Frontal cortex (tissue), 4 donors: ENCODE results near the gene PDE4D. TPM values are rescaled to one million over a fixed set of nuclear protein-coding genes. Genes with fewer than 3 reads are reported as not detected.
"Not testable (repeated sequence)": the region's sequence is repeated elsewhere in the genome, so short reads cannot be mapped to it uniquely, and the experiment has no call there.

ENCODE experiments used
- DNase-seq, 2 donors: peaks; one replicate each; pipeline ENCODE4 v3.0.0; 2012; ENCODE audit warnings: low spot score in 2 of 2
- FAIRE-seq: peaks from 2 replicates; lab custom pipeline; 2012; peaks lifted over from hg19 to GRCh38; lab: Jason Lieb, UNC
- total RNA-seq: library from RNA; depleted of rRNA; stranded (reverse); fragments of >200 nt; gene quantifications from one replicate; pipeline ENCODE4 v1.2.3, GENCODE V29; 2014
- donor health status: control.
- donor health status: control.
- donor health status: control.

The PDE4D gene
- total RNA-seq, 1 donor from 2014 or later, result 210 TPM

DNA sequence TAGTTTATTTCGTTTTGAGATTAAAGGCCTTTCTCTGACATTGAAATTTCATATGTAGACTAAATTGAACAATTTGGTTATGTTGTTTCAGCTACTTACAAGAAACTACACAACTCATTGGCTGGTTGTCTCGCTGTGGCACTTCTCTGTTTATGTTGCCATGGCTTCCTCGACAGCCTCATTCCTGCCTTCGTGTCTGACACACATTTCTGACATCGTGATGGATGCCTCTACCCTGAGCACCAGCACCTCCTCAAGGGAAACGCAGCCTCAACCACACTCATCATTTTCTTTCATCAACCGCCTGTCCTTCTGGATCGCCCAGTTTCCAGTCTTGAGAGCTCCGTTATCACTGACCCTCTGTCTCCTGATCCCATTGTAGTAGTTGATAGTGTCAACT lies 562.8 kb downstream of the PDE4D start:
- DNase-seq, result no peak
- FAIRE-seq, result no peak

DNA sequence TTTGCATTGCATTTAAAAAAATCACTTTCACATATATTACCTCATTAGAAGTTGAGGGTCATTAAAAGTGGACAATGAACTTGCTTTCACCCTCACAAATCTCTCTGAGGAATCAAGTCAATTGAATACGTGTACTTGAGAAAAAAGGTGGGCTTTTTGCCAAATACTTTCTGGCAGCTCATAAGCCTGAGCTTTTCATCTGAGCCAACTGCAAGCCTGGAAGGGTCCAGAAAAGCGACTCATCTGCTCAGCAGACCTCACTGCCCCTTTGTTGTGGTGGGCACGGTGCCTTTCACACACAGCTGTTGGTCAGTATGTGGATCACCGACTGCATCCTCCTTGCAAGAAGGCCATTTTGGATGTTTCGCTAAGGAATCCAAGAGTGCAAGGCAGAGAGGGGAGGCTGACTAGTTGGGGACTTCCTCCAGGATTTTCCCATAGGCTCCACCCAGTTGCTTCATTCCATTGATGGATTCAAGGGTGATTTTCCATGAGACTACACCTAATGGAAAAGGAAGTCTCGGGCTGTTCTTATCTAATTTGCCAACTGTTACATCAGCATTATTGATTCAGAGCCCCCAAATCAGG lies 564.7 kb downstream of the PDE4D start:
- no peak for DNase-seq
- FAIRE-seq, result no peak

GRCh38 chr5:59327191-59327980 lies 566.1 kb downstream of the PDE4D start:
- DNase-seq (no peak), FAIRE-seq (peak; percentile 21)

DNA sequence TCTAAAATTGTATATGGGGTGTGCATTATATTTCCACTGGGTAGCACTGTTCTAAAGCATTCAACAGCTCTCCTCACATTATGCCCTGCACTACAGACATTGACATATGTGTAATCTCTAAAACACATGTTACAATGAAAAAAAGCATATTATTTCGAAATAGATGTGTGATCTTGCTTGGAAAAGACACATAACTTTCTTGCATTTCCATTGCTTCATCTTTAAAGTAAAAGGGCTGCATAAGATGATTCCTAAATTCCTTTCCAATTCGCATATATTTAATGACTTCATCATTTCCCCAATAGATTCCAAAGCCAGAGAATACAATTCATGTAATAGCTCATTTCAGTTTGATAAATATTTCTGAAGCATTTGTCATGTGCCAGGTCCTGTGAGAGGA lies 566.9 kb downstream of the PDE4D start:
- DNase-seq (no peak), FAIRE-seq (no peak)

- FAIRE-seq, result no peak
- no peak for DNase-seq
Observed at GRCh38 chr5:59325070-59325469, 568.5 kb downstream of the PDE4D start.

GRCh38 chr5:59322894-59323293 lies 570.6 kb downstream of the PDE4D start:
- no peak for DNase-seq
- no peak for FAIRE-seq

GRCh38 chr5:59322058-59322457 lies 571.5 kb downstream of the PDE4D start:
- DNase-seq (no peak), FAIRE-seq (no peak)

GRCh38 chr5:59321642-59322041 lies 571.9 kb downstream of the PDE4D start:
- FAIRE-seq (no peak), DNase-seq (no peak)

DNA sequence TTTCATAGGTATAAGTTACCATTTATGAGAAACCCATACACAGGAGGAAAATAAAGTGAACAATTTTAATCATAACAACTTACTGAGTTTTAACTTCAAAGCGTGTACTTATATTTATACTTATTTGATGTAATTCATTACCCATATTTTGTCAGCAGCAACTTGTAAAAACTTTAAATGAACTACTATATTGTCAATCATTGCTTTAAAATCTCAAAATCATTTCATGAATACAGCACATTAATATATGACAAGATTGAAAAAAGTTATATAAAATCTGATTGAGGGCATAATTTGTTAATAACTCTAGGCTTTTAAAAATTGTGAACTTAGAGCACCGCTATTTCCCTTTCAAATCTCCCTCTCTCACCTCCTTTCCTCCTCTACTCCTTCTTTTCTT lies 573.1 kb downstream of the PDE4D start:
- no peak for FAIRE-seq
- no peak for DNase-seq

- no peak for FAIRE-seq
- no peak for DNase-seq
Observed at GRCh38 chr5:59319250-59319649, 574.3 kb downstream of the PDE4D start.

DNA sequence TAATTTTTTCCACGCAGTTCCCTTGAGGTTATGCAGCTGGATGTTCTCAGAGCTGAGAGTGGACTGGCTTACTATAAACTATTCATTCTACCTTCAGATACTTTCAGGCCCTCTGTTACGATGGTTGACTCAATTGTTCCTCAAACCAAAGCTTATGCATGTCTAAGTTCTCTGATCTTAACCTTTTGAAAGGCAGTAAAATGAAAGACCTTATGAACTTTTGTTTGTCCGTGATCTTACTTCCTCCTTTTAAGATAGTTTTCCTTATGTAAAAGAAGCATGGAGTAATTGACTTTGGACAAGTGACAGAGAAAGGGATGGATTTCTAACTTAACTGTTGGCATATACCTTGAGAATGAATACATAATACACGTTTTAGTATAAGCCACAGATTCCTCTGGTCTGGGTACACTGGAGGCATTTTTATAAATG lies 575.7 kb downstream of the PDE4D start:
- DNase-seq, result no peak
- no peak for FAIRE-seq

DNA sequence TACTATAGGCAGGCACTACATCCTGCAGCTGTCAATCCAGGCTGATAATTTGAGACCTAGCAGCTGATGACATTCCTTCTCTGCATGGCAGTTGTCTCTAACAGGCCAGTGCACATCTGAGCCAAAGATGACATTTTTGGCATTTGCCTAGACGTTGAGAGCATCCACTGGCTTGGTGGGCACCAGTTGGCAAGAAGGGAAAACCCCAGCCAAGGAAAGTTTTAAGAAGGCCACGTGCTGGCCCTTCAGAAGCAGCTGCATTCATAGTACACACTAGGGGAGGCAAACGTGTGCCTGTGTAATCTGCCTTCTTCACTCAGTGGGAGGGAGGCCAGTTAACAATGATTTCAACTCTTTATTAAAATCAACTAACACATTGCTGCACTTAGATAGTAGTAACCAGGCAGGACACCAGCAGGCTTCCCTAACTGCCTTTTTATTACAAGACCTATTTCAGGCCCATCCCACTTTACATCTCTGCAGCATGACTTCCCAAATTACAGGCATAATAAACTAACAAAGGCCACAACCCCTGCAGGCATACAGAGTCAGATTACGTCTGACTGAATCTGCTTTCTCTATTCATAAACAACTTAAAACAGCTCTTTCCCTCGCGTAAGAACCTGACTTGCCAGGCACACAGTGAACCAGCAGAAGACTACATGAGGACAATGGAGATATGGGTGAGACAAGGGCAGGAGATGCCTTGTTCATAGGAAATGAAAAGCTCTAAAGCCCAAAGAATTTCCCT lies 576.3 kb downstream of the PDE4D start:
- no peak for DNase-seq
- FAIRE-seq, result no peak

- no peak for FAIRE-seq
- no peak for DNase-seq
Observed at GRCh38 chr5:59312223-59312622, 581.3 kb downstream of the PDE4D start.

DNA sequence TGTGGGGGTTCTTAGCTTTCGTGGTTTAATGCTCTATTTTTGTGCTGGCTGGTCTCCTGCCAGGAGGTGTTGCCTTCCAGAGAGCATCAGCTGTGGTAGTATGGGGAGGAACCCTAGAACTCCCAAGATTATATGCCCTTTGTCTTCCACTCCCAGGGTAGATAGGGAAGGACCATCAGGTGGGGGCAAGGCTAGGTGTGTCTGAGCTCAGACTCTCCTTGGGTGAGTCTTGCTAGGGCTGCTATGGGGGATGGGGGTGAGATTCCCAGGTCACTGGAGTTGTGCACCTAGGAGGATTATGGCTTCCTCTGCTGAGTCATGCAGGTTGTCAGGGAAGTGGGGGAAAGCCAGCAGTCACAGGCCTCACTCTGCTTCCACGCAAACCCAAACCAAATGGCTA lies 584.8 kb downstream of the PDE4D start:
- not testable (repeated sequence) for FAIRE-seq, DNase-seq

- not testable (repeated sequence) for DNase-seq, FAIRE-seq
Observed at GRCh38 chr5:59303289-59303716, 590.2 kb downstream of the PDE4D start.

- not testable (repeated sequence) for FAIRE-seq, DNase-seq
Observed at GRCh38 chr5:59302509-59302908, 591.0 kb downstream of the PDE4D start.

GRCh38 chr5:59301727-59302126 lies 591.8 kb downstream of the PDE4D start:
- DNase-seq, result no peak
- FAIRE-seq, result no peak

DNA sequence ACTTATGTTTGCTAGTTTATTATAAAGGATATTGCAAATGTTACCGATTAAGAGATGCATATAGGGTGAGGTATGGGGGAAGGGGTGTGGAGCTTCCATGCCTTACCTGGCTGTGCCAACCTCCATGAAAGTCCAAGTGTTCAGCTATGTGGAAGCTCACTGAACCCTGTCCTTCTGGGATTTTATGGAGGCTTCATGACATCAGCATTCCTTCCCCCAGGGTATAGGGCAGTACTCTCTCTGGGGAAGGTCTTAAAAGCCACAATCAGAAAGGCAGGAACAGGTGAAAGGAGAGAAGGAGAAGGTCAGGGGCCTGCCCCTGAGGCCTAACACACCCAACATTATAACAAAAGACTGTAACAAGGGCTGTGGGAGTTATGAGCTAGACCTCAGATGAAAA lies 592.6 kb downstream of the PDE4D start:
- DNase-seq, result no peak
- FAIRE-seq, result no peak

- no peak for DNase-seq
- FAIRE-seq, result no peak
Observed at GRCh38 chr5:59299006-59299405, 594.5 kb downstream of the PDE4D start.

GRCh38 chr5:59296317-59297264 lies 596.9 kb downstream of the PDE4D start:
- FAIRE-seq, result no peak

More at GRCh38 chr5:59296317-59297264, 596.9 kb downstream of the PDE4D start:
- no peak for DNase-seq
